Inflammatory macrophage treated with lipopolysaccharide for 1 hour (primary cell): ENCODE measurements around the gene EPC2.
"Not testable (repeated sequence)": the region's sequence is repeated elsewhere in the genome, so short reads cannot be mapped to it uniquely, and the experiment has no call there.

Experiments used
- DNase-seq, 2 donors: peaks; one replicate each; pipeline ENCODE4 v3.0.0-alpha.2; 2020 to 2022

EPC2 gene

DNA sequence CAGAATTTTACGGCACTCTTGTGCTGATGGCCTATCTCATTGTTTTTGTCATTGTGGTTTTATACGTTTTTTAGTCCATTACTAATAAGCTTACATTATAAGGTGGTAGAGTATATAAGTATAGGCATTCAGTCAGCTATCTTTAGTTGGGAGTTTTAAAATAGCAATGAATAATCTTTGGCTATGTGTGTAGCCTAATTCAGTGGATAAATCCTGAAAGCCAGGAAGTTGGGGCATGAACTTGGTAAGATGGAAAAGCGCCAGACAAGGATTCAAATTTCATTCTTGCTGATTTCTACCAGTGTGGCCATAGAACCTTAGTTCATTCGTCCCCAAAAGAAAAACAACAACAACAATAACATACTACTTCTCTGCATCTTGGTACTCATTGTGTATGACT is 31.2 kb downstream of the EPC2 start:
- DNase-seq = no peak

- not testable (repeated sequence) for DNase-seq
Observed at GRCh38 chr2:148678302-148679179, 34.0 kb downstream of the EPC2 start.

GRCh38 chr2:148680462-148680861 is 35.9 kb downstream of the EPC2 start:
- no peak for DNase-seq

DNA sequence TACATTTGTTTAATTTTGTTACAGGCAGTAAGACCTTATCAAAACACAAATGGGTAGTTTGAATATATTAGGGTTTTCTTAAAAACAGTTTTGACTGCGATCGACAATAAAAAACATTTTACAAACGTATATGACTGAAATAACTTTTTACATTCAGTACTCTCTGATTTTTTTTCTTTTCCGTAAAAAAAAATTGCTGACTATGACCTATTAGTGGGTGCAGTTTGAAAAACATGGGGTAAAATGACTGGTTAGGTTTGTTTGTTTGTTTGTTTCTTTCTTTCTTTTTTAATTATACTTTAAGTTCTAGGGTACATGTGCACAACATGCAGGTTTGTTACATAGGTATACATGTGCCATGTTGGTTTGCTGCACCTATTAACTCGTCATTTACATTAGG is 36.9 kb downstream of the EPC2 start:
- no peak for DNase-seq

- not testable (repeated sequence) for DNase-seq
Observed at GRCh38 chr2:148681862-148682261, 37.3 kb downstream of the EPC2 start.

GRCh38 chr2:148684507-148684906 is 40.0 kb downstream of the EPC2 start:
- DNase-seq = no peak

DNA sequence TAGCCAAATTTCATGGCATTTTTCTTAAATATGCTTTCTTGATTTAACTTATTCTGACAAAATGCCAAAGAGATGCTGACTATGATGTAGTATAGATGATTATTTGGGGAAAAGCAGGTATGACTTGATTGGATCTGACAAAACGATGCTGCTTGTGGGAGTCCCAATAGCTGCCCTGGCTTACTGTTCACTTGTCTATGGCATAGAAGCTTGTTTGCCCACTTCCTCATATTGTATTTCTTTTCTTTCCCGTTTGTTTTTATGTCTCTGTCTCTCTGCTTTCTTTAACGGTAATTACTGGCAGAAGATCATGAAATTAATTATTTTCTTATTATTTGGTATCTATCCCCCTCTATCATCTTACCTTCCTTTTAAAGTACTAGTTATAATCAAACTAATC is 43.0 kb downstream of the EPC2 start:
- no peak for DNase-seq

DNA sequence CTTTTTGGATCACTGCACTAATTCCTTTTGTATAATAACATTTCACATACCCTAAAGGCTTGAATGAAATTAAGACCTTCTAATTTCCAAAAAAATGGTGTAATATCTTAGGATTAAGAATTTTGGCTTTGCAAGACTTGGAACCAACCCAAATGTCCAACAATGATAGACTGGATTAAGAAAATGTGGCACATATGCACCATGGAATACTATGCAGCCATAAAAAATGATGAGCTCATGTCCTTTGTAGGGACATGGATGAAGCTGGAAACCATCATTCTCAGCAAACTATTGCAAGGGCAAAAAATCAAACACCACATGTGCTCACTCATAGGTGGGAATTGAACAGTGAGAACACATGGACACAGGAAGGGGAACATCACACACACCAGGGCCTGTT is 43.5 kb downstream of the EPC2 start:
- DNase-seq = not testable (repeated sequence)

- no peak for DNase-seq
Observed at GRCh38 chr2:148696985-148697384, 52.4 kb downstream of the EPC2 start.

- DNase-seq = no peak
Observed at GRCh38 chr2:148699830-148700229, 55.3 kb downstream of the EPC2 start.

DNA sequence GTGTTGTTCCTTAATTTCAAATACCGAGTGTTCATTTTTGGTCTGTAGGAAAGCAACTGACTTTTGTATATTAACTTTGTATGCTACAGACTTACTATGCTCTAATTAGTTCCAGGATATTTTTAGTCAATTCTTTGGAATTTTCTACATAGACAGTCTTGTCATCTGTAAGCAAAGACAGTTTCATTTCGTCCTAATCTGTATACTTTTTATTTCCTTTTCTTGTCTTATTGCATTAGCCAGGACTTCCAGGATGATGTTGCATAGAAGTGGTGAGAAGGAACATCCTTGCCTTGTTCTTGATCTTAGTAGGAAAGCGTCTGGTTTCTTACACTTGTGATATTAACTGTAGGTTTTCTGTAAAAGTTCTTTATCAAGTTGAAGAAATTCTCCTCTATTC is 56.5 kb downstream of the EPC2 start:
- no peak for DNase-seq

DNA sequence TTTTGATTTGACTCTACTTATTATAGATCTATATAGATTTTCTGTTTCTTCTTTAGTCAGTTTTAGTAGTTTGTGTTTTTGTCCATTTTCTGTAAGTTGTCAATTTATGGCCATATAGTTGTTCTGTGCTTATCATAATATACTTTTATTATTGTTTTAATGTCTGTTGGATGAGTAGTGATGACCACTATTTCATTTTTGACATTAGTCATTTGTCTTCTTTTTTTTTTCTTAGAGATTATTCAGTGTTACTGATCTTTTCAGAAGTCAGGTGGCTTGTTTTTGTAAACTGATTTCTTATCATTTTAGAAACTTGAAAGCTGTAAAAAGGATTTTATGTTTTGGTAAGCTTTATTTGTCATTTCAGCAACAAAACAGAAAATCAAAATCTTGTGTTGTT is 57.3 kb downstream of the EPC2 start:
- no peak for DNase-seq

DNA sequence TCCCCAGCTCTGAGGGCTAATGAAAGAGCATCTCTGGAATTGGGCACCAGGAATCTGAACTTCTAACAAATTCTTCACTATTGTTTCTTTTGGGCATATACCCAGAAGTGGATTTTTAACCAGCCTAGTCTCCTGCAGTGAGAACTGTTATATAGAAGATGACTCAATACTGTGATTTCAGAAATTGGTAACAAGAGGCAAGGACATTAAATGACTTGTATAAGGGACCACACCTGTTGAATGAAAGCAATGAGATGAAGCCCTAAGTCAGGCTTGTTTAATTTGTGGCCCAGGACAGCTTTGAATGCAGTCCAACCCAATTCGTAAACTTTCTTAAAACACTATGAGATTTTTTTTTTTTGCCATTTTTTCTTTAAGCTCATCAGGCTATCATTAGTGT is 57.9 kb downstream of the EPC2 start:
- DNase-seq = no peak

DNA sequence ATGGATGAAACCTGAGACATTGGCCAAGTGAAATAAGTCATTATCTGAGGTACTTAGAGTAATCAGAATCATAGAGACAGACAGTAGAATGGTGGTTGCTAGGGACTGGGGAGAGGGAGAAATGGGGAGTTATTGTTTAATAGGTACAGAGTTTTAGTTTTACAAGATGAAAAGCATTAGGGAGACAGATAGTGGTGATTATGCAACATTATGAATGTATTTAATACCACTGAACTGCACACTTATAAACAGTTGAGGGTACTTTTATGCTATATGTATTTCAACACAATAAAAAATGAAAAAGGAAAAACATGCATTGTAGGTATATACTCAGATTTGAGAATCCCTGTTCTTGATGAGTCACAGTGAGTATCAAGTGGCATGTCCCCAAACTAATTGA is 59.7 kb downstream of the EPC2 start:
- no peak for DNase-seq

DNA sequence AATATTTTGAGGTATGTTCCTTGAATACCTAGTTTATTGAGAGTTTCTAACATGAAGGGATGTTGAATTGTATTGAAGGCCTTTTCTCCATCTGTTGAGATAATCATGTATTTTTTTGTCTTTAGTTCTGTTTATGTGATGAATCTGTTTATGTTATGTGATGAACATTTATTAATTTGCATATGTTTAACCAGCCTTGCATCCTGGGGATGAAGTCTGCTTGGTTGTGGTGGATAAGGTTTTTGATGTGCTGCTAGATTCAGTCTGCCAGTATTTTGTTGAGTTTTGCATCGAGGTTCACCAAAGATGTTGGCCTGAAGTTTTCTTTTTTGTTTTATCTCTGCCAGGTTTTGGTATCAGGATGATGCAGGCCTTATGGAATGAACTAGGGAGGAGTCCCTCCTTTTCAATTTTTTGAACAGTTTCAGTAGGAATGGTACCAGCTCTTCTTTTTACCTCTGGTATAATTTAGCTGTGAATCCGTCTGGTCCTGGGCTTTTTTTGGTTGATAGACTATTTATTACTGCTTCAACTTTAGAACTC is 71.9 kb downstream of the EPC2 start:
- no peak for DNase-seq

DNA sequence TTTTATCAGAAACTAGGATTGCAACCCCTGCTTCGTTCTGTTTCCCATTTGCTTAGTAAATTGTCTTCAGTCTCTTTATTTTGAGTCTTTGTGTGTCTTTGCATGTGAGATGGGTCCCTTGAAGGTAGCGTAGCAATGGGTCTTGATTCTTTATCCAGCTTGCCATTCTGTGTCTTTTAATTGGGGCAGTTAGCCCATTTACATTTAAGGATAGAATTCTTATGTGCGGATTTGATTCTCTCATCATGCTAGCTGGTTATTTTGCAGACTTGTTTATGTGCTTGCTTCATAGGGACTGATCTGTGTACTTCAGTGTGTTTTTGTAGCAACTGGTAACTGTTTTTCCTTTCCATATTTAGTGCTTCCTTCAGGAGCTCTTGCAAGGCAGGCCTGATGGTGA is 73.5 kb downstream of the EPC2 start:
- DNase-seq = no peak

- DNase-seq = no peak
Observed at GRCh38 chr2:148719195-148719749, 74.7 kb downstream of the EPC2 start.

DNA sequence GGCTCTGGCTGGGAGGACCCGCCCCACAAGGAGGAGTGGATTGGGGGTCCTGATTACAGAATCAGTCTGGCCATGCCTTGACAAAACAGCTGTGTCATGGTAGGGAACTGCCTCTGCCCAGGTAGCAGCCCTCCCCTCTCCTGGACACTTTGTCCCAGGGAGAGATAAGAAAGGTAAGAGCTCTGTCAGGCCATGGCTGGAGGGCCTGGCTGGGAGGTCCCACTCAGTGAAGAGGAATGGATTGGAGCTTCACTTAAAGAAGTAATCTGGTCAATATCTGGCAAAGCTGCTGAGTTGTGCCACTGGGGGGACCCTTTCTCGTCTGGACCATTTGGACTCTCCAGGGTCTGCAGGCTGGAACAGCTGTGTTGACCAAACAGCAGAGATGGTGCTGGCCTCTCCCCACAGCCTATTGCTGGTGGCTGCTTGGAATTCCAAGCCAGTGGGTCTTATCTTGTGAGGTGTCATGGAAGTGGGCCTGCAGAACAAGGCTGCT is 75.4 kb downstream of the EPC2 start:
- no peak for DNase-seq

DNA sequence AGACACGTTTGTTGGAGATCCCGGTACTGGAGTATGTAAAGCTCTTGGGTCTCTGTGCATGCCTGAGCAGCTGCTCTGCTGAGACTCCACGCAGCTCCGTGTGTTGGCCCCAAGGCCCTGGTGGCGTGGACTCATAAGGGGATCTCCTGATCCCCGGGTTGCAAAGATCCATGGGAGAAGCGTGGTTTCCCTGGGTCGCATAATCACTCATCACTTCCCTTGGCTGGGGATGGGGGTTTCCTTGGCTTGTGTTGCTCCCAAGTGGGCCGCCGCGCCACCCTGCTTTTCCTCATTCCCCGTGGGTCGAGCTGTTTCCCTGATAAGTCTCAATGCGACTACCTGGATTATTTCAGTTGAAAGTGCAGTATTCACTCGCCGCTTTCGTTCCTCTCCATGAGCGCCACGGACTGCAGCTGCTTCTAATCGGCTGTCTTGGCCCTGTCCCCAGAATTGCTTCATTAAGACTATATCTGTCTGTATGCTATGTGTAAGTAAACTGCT is 76.0 kb downstream of the EPC2 start:
- DNase-seq = peak; percentile 14 to 21

DNA sequence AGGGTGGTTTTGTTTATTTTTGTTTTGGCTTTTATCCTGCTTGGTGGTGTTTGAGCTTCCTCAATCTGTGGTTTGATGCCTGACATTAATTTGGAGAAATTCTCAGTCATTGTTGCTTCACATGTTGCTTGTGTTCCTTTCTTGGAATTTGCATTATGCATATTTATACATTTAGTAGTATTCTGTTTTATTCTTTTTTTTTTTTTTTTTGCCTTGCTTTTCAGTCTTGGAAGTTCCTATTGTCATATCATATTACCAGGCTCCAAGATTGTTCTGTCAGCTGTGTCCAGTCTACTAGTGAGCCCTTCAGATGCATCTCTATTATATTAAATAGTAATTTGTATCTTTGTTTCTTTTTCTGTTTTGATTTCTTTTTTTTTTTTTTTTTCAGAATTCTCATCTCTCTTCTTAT is 77.0 kb downstream of the EPC2 start:
- DNase-seq = peak; percentile 18 to 40

DNA sequence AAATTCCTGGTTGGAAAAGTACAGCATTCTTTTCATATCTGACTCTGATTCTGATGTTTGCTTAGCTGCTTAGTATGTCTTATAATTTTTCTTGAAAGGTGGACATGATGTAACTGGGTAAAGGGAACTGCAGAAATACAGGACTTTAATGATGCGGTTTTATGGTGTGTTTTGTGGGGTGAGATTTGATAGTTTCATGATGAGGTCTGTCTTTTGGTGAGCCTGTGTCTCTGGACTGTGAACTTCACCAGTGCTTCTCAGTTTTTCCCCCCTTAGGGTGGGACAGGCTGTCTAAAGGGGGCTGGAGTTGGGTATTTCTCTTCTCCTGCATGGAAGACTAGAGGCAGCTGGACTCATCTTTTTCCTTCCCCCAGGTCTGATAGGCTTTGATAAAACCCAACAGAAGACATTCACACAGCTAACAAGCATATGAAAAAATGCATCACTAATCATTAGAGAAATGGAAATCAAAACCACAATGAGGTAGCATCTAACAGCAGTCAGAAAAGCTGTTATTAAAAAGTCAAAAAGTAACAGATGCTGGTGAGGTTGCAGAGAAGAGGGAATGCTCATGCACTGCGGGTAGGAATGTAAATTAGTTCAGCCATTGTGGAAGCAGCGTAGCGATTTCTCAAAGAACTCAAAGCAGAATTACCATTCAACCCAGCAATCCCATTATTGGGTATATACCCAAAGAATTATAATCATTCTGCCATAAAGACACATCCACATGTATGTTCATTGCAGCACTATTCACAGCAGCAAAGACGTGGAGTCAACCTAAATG is 77.6 kb downstream of the EPC2 start:
- no peak for DNase-seq

DNA sequence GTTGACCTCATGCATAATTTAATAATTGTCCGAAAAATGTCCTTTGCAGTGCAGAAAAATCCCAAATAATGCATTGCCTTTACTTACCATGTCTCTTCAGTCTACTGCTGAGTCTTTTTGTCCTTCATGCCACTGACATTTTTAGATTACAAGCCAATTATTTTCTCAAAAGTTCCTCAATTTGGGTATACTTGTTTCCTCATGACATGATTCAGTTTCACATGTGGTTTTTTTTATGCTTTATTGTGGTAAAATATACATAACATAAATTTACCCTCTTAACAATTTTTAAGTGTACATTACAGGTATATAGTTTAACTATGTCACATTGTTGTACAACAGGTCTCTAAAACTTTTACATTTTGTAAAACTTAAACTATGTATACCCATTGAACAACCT is 81.0 kb downstream of the EPC2 start:
- DNase-seq = peak; percentile 34 to 35

- no peak for DNase-seq
Observed at GRCh38 chr2:148726228-148726627, 81.7 kb downstream of the EPC2 start.
